Natural killer cell (primary cell): Measurements from ENCODE around the gene RTN1. TPM values are rescaled to one million over a fixed set of nuclear protein-coding genes. Genes with fewer than 3 reads are reported as not detected.

Source experiments
- ATAC-seq, 3 donors: fragments of 150-1000 bp in 2 of 3; fragments of 200-7000 bp in 1 of 3; cut with Tn5 transposase; 1 replicate in 1 of 3; 2 replicates in 2 of 3; pipeline ENCODE4 v1.10.0; 2021; ENCODE audit warnings: mild to moderate bottlenecking in 2 of 3, moderate library complexity in 2 of 3
- DNase-seq, 2 donors: peaks; one replicate each; pipeline versions ENCODE4 v3.0.0 to v3.0.0-alpha.2; 2013 to 2021; ENCODE audit warnings: mixed read lengths in 1 of 2
- H3K27ac ChIP-seq: one replicate; pipeline ENCODE4 v1.5.1; 2013; ENCODE audit warnings: mild to moderate bottlenecking, low read length
- H3K27me3 ChIP-seq: one replicate; pipeline ENCODE4 v1.6.1; 2013; ENCODE audit warnings: low read length; ENCODE audit not compliant: control insufficient read depth, insufficient read depth
- H3K36me3 ChIP-seq: one replicate; pipeline ENCODE4 v1.6.1; 2013; ENCODE audit warnings: low read length; ENCODE audit not compliant: control insufficient read depth, insufficient read depth
- H3K4me1 ChIP-seq: one replicate; pipeline ENCODE4 v1.6.1; 2013; ENCODE audit warnings: low read length; ENCODE audit not compliant: control insufficient read depth, insufficient read depth
- H3K4me3 ChIP-seq: one replicate; pipeline ENCODE4 v1.5.1; 2013; ENCODE audit warnings: low read length
- H3K9me3 ChIP-seq: one replicate; pipeline ENCODE4 v1.6.1; 2013; ENCODE audit warnings: low read length; ENCODE audit not compliant: control insufficient read depth, insufficient read depth
- H3K27ac Mint-ChIP-seq, 2 donors: one replicate each; pipeline ENCODE4 v1.8.0; 2022; ENCODE audit warnings: mild to moderate bottlenecking in 2 of 2, mixed read lengths in 2 of 2, moderate library complexity in 1 of 2
- H3K27me3 Mint-ChIP-seq, 2 donors: one replicate each; pipeline ENCODE4 v1.8.0; 2022; ENCODE audit warnings: low read depth in 2 of 2, mixed read lengths in 2 of 2
- H3K36me3 Mint-ChIP-seq: one replicate; pipeline ENCODE4 v1.8.0; 2022; ENCODE audit warnings: mixed read lengths
- H3K4me1 Mint-ChIP-seq, 2 donors: one replicate each; pipeline ENCODE4 v1.8.0; 2022; ENCODE audit warnings: mixed read lengths in 2 of 2
- H3K4me3 Mint-ChIP-seq: one replicate; pipeline ENCODE4 v1.8.0; 2022; ENCODE audit warnings: mild to moderate bottlenecking, moderate library complexity, mixed read lengths
- H3K9me3 Mint-ChIP-seq, 2 donors: one replicate each; pipeline ENCODE4 v1.8.0; 2022; ENCODE audit warnings: mixed read lengths in 2 of 2
- WGBS: methylation state at CpG from one replicate; pipeline ENCODE4 v1.1.7; 2013; ENCODE audit warnings: missing lambda C conversion rate; ENCODE audit not compliant: insufficient coverage; 5-methylcytosine and 5-hydroxymethylcytosine counted together
- intact Hi-C: fragments of 100-400 bp; cut with micrococcal nuclease; formaldehyde crosslinking; loops from one replicate; pipeline ENCODE4 v1.14.2; 2022
- total RNA-seq, 4 donors: library from RNA; stranded (reverse); fragments of 120-200 nt in 1 of 4; gene quantifications; one replicate each; pipeline versions ENCODE4 v1.2.3 to v1.2.4, GENCODE V29; 2013 to 2022
- TF ChIP-seq, protein P1 (sequence below): fragments of 200-600 bp; IDR thresholded peaks from one replicate; pipeline ENCODE4 v1.8.0; 2022; ENCODE audit warnings: antibody characterized with exemption

Gene RTN1
- total RNA-seq, 3 donors from 2014 or later (not counting 1 experiment from before 2014, with no cell fraction given) = 1.9 to 3.6 (median 2.3) TPM

DNA sequence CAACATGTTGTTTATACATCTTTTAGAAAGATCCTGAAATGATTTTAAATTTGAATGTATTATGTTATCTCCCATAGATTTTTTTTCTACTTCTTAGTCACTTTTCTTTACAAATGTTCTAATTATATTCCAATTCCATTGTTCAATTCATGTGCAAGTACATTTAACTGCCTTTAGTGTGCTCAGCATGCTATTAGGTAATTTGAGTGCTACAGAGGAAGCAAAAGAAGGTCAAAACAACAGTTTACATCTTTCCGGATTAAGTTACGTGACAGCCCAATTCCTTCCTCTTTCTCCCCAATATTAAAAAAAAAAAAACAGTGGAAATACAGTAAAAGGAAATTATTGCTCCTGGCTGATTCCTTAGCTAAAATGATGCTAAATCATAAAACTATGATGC is 98.3 kb downstream of the RTN1 start:
- no peaks in the 10 kb centered on the region for H3K9me3 Mint-ChIP-seq
- no peaks in the 10 kb centered on the region for H3K36me3 Mint-ChIP-seq
- no peak overlapping the region for H3K27ac Mint-ChIP-seq
- H3K27me3 Mint-ChIP-seq = no peaks in the 10 kb centered on the region
- Histone ChIP-seq H3K27ac (no peak overlapping the region), H3K27me3 (no peaks in the 10 kb centered on the region), H3K9me3 (no peaks in the 10 kb centered on the region), H3K36me3 (no peaks in the 10 kb centered on the region), H3K4me3 (no peak overlapping the region), H3K4me1 (no peaks in the 10 kb centered on the region)
- H3K4me1 Mint-ChIP-seq = no peaks in the 10 kb centered on the region
- H3K4me3 Mint-ChIP-seq = no peak overlapping the region
- ATAC-seq (no peak), DNase-seq (no peak)
- no CpG with 5 or more reads among the region's 2 CpGs for WGBS
- TF ChIP-seq, protein P1, sequence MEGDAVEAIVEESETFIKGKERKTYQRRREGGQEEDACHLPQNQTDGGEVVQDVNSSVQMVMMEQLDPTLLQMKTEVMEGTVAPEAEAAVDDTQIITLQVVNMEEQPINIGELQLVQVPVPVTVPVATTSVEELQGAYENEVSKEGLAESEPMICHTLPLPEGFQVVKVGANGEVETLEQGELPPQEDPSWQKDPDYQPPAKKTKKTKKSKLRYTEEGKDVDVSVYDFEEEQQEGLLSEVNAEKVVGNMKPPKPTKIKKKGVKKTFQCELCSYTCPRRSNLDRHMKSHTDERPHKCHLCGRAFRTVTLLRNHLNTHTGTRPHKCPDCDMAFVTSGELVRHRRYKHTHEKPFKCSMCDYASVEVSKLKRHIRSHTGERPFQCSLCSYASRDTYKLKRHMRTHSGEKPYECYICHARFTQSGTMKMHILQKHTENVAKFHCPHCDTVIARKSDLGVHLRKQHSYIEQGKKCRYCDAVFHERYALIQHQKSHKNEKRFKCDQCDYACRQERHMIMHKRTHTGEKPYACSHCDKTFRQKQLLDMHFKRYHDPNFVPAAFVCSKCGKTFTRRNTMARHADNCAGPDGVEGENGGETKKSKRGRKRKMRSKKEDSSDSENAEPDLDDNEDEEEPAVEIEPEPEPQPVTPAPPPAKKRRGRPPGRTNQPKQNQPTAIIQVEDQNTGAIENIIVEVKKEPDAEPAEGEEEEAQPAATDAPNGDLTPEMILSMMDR = no peak
- intact Hi-C loops = no loop called here

DNA sequence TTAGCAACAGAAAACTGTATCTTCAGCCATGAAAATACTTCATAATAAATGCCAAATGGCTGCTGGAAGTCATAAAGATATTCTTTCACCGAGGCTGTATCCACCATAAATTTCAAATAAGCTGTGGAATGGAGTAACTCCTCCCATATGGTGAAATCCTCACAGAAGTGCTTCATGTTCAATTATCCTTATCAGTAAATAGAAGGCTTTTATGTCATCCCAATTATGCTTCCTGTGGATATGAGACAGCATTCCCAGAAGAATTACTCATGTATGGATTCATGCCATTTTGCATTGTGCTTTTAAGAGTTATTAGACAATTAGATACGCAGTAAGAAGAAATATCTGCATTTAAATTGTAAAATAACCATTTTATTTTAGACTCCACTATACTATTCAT is 99.0 kb downstream of the RTN1 start:
- no peak overlapping the region for H3K27ac Mint-ChIP-seq
- H3K36me3 Mint-ChIP-seq = no peaks in the 10 kb centered on the region
- 50% methylated on average over 1 of the region's 2 CpGs for WGBS
- H3K27ac ChIP-seq = no peak overlapping the region
- TF ChIP-seq, protein P1 = no peak
- DNase-seq = no peak
- ATAC-seq = no peak
- no peak overlapping the region for H3K4me3 ChIP-seq
- no peaks in the 10 kb centered on the region for H3K36me3 ChIP-seq
- no peaks in the 10 kb centered on the region for H3K27me3 Mint-ChIP-seq
- intact Hi-C loops = no loop called here
- no peak overlapping the region for H3K4me3 Mint-ChIP-seq
- H3K9me3 ChIP-seq = no peaks in the 10 kb centered on the region
- no peaks in the 10 kb centered on the region for H3K27me3 ChIP-seq
- H3K9me3 Mint-ChIP-seq = no peaks in the 10 kb centered on the region
- no peaks in the 10 kb centered on the region for H3K4me1 Mint-ChIP-seq
- no peaks in the 10 kb centered on the region for H3K4me1 ChIP-seq

DNA sequence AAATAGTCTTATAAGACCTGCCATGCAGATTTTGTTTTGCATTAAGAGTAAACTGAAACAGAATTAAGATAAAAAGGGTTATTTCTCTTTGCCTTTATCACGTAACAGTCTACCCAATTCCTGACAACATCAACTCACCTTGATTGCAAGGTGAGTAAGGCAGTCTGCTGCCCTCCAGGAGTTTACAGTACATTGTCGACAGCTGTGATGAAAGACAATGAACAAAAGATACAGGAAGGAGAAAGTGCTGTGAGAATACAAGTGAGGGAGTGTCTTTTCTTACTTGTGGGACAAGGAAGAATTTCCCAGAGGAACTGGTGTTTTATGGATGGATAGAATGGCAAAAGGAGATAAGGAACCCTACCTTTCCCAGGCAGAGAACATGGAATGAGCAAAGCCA is 101.0 kb downstream of the RTN1 start:
- H3K36me3 Mint-ChIP-seq = no peaks in the 10 kb centered on the region
- H3K27me3 Mint-ChIP-seq = no peaks in the 10 kb centered on the region
- no peaks in the 10 kb centered on the region for H3K27me3 ChIP-seq
- DNase-seq (no peak), ATAC-seq (no peak)
- TF ChIP-seq, protein P1 = no peak
- H3K4me1 ChIP-seq = no peaks in the 10 kb centered on the region
- no peak overlapping the region for H3K27ac Mint-ChIP-seq
- 91% methylated on average over 1 of the region's 2 CpGs for WGBS
- H3K9me3 ChIP-seq = no peaks in the 10 kb centered on the region
- no peak overlapping the region for H3K27ac ChIP-seq
- no peak overlapping the region for H3K4me3 Mint-ChIP-seq
- H3K4me1 Mint-ChIP-seq = no peaks in the 10 kb centered on the region
- no peaks in the 10 kb centered on the region for H3K9me3 Mint-ChIP-seq
- no peak overlapping the region for H3K4me3 ChIP-seq
- intact Hi-C loops = no loop called here
- H3K36me3 ChIP-seq = no peaks in the 10 kb centered on the region

DNA sequence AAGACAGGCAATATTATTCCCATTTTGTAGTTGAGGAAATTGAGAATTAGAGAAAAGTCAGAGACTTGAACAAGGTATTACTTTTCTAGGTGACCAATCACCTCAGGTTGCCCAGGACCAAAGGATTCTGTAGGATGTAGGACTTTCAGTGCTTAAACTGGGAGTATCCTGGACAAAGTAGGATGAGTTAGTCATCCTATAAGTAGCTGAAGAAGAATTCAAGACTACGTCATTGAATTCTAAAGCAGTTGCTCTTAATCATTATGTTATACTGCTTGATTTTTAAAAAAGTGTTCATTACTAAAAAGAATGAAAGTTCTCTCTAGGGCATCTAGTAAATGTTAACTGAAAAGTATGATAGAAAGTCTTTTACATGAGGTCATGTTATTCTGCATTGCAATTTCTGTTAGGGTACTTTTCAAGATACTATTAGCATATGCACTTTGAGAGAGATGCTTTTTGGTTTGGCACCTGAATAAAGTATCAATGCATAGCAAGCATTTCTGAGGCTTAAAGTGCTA is 101.7 kb downstream of the RTN1 start:
- Mint-ChIP-seq H3K27ac (no peak overlapping the region), H3K36me3 (no peaks in the 10 kb centered on the region), H3K4me1 (no peaks in the 10 kb centered on the region), H3K4me3 (no peak overlapping the region), H3K27me3 (peaks cover 0 to under 1% of the 10 kb centered on the region in 2 donors), H3K9me3 (no peaks in the 10 kb centered on the region)
- H3K27me3 ChIP-seq = no peaks in the 10 kb centered on the region
- ATAC-seq (no peak), DNase-seq (no peak)
- H3K27ac ChIP-seq = no peak overlapping the region
- H3K9me3 ChIP-seq = no peaks in the 10 kb centered on the region
- no peaks in the 10 kb centered on the region for H3K36me3 ChIP-seq
- H3K4me3 ChIP-seq = no peak overlapping the region
- intact Hi-C loops = no loop called here
- WGBS = no CpG with 5 or more reads among the region's 1 CpG
- H3K4me1 ChIP-seq = no peaks in the 10 kb centered on the region
- TF ChIP-seq, protein P1 = no peak
